H9 (cell line): ENCODE measurements around the gene FCHSD2. TPM values are rescaled to one million over a fixed set of nuclear protein-coding genes. Genes with fewer than 3 reads are reported as not detected.

Source experiments
- DNase-seq: peaks from one replicate; pipeline ENCODE4 v3.0.0-alpha.2; 2017
- H2AFZ ChIP-seq: one replicate; pipeline ENCODE4 v1.6.1; 2013; ENCODE audit warnings: mild to moderate bottlenecking, low read length, control low read depth, moderate library complexity
- H2AK5ac ChIP-seq: 2 replicates; pipeline ENCODE4 v1.6.1; 2013; ENCODE audit warnings: low read length, control low read depth, mixed read lengths; ENCODE audit not compliant: insufficient read length
- H2BK120ac ChIP-seq: one replicate; pipeline ENCODE4 v1.6.1; 2013; ENCODE audit warnings: low read depth, mild to moderate bottlenecking, low read length, control low read depth, inconsistent platforms; ENCODE audit not compliant: poor library complexity, severe bottlenecking
- H2BK12ac ChIP-seq: 2 replicates; pipeline ENCODE4 v1.6.1; 2013; ENCODE audit warnings: low read length, control low read depth, mixed read lengths, low read depth; ENCODE audit not compliant: insufficient read length
- H2BK15ac ChIP-seq: 2 replicates; pipeline ENCODE4 v1.6.1; 2013; ENCODE audit warnings: low read depth, low read length, control low read depth
- H2BK20ac ChIP-seq: one replicate; pipeline ENCODE4 v1.6.1; 2013; ENCODE audit warnings: low read depth, mild to moderate bottlenecking, low read length, control low read depth, inconsistent platforms; ENCODE audit not compliant: poor library complexity, severe bottlenecking
- H2BK5ac ChIP-seq: 2 replicates; pipeline ENCODE4 v1.6.1; 2013; ENCODE audit warnings: low read length, control low read depth, mixed read lengths; ENCODE audit not compliant: insufficient read length
- H3K14ac ChIP-seq: 2 replicates; pipeline ENCODE4 v1.6.1; 2013; ENCODE audit warnings: low read length, control low read depth; ENCODE audit not compliant: insufficient read depth
- H3K18ac ChIP-seq: 2 replicates; pipeline ENCODE4 v1.6.1; 2013; ENCODE audit warnings: low read depth, mild to moderate bottlenecking, mixed read lengths, low read length, control low read depth; ENCODE audit not compliant: insufficient read length
- H3K23ac ChIP-seq: 2 replicates; pipeline ENCODE4 v1.6.1; 2013; ENCODE audit warnings: low read length, control low read depth, mixed read lengths, low read depth; ENCODE audit not compliant: insufficient read length
- H3K23me2 ChIP-seq: 2 replicates; pipeline ENCODE4 v1.6.1; 2013; ENCODE audit warnings: low read depth, mild to moderate bottlenecking, mixed read lengths, low read length, control low read depth; ENCODE audit not compliant: insufficient read length, poor library complexity, severe bottlenecking
- H3K27ac ChIP-seq: 2 replicates; pipeline ENCODE4 v1.5.1; 2013; ENCODE audit warnings: low read length, control low read depth, mixed read lengths, low read depth; ENCODE audit not compliant: insufficient read length
- H3K27me3 ChIP-seq: 2 replicates; pipeline ENCODE4 v1.6.1; 2013; ENCODE audit warnings: low read length, control low read depth, inconsistent platforms; ENCODE audit not compliant: insufficient read depth
- H3K4ac ChIP-seq: 2 replicates; pipeline ENCODE4 v1.6.1; 2013; ENCODE audit warnings: low read depth, mild to moderate bottlenecking, control low read depth, inconsistent platforms, low read length, moderate library complexity
- H3K4me1 ChIP-seq: 2 replicates; pipeline ENCODE4 v1.6.1; 2013; ENCODE audit warnings: low read length, control low read depth, inconsistent platforms; ENCODE audit not compliant: insufficient read depth
- H3K4me2 ChIP-seq: 2 replicates; pipeline ENCODE4 v1.6.1; 2013; ENCODE audit warnings: low read length, control low read depth, mixed read lengths; ENCODE audit not compliant: insufficient read length, insufficient read depth
- H3K56ac ChIP-seq: 2 replicates; pipeline ENCODE4 v1.6.1; 2013; ENCODE audit warnings: low read depth, mild to moderate bottlenecking, mixed read lengths, low read length, control low read depth; ENCODE audit not compliant: insufficient read length
- H3K79me1 ChIP-seq: 2 replicates; pipeline ENCODE4 v1.6.1; 2013; ENCODE audit warnings: low read depth, mild to moderate bottlenecking, moderate library complexity, low read length, control low read depth, inconsistent platforms; ENCODE audit not compliant: insufficient read depth, poor library complexity, severe bottlenecking
- H3K79me2 ChIP-seq: 2 replicates; pipeline ENCODE4 v1.6.1; 2013; ENCODE audit warnings: low read length, control low read depth, inconsistent platforms; ENCODE audit not compliant: insufficient read depth
- H3K9ac ChIP-seq: 2 replicates; pipeline ENCODE4 v1.6.1; 2013; ENCODE audit warnings: low read length, control low read depth, mixed read lengths; ENCODE audit not compliant: insufficient read length; ENCODE audit errors: extremely low read depth
- H3K9me3 ChIP-seq: one replicate; pipeline ENCODE4 v1.6.1; 2013; ENCODE audit warnings: low read depth, low read length, inconsistent platforms; ENCODE audit not compliant: control insufficient read depth
- H3T11ph ChIP-seq: one replicate; pipeline ENCODE4 v1.6.1; 2013; ENCODE audit warnings: mild to moderate bottlenecking, low read length, control low read depth, inconsistent platforms
- H4K20me1 ChIP-seq: one replicate; pipeline ENCODE4 v1.6.1; 2013; ENCODE audit not compliant: control insufficient read depth, insufficient read length, insufficient read depth
- H4K5ac ChIP-seq: 2 replicates; pipeline ENCODE4 v1.6.1; 2013; ENCODE audit warnings: low read depth, mild to moderate bottlenecking, mixed read lengths, low read length, control low read depth; ENCODE audit not compliant: insufficient read length
- H4K8ac ChIP-seq: replicated peaks from 2 replicates; pipeline ENCODE4 v1.6.1; 2013; ENCODE audit warnings: low read length, control low read depth, mixed read lengths, low read depth; ENCODE audit not compliant: insufficient read length
- H4K91ac ChIP-seq: 2 replicates; pipeline ENCODE4 v1.6.1; 2013; ENCODE audit warnings: low read depth, mild to moderate bottlenecking, moderate library complexity, mixed read lengths, low read length, control low read depth; ENCODE audit not compliant: insufficient read length
- H3K27ac Mint-ChIP-seq, 3 experiments: 2 replicates in 2 of 3; 3 replicates in 1 of 3; pipeline ENCODE4 v1.8.0; 2020 to 2021; ENCODE audit warnings: mixed read lengths in 3 of 3, mild to moderate bottlenecking in 1 of 3, moderate library complexity in 1 of 3
- H3K27me3 Mint-ChIP-seq: 2 replicates; pipeline ENCODE4 v1.8.0; 2021; ENCODE audit warnings: low read depth, mild to moderate bottlenecking, moderate library complexity, mixed read lengths
- H3K36me3 Mint-ChIP-seq, 3 experiments: 2 replicates in 2 of 3; 3 replicates in 1 of 3; pipeline ENCODE4 v1.8.0; 2020 to 2021; ENCODE audit warnings: low read depth in 3 of 3, mixed read lengths in 3 of 3; ENCODE audit not compliant: insufficient read depth in 1 of 3
- H3K4me1 Mint-ChIP-seq, 2 experiments: 2 replicates each; pipeline ENCODE4 v1.8.0; 2020; ENCODE audit warnings: mixed read lengths in 2 of 2
- H3K4me3 Mint-ChIP-seq, 2 experiments: 2 replicates in 1 of 2; 3 replicates in 1 of 2; pipeline ENCODE4 v1.8.0; 2020 to 2021; ENCODE audit warnings: mild to moderate bottlenecking in 2 of 2, mixed read lengths in 2 of 2, moderate library complexity in 1 of 2
- H3K9me3 Mint-ChIP-seq, 2 experiments: 2 replicates in 1 of 2; 3 replicates in 1 of 2; pipeline ENCODE4 v1.8.0; 2020; ENCODE audit warnings: mild to moderate bottlenecking in 2 of 2, mixed read lengths in 2 of 2, moderate library complexity in 1 of 2
- total RNA-seq: library from RNA; stranded (reverse); gene quantifications from 2 replicates; pipeline ENCODE4 v1.2.1, GENCODE V29; 2021
- TF ChIP-seq, protein P1 (sequence below): fragments of 200-600 bp; sonication (generic); conservative IDR thresholded peaks from 3 replicates; pipeline ENCODE4 v1.8.0; 2021; ENCODE audit warnings: antibody characterized with exemption, mild to moderate bottlenecking

Gene FCHSD2
- total RNA-seq, 1 experiment from 2014 or later = 17.8 TPM

GRCh38 chr11:72935700-72936099 lies 206.4 kb downstream of the FCHSD2 start:
- no peak overlapping the region for H3K4me3 Mint-ChIP-seq
- no peak overlapping the region for H2BK12ac ChIP-seq
- no peak overlapping the region for H4K91ac ChIP-seq
- DNase-seq = no peak
- no peaks in the 10 kb centered on the region for H3K4me1 ChIP-seq
- no peaks in the 10 kb centered on the region for H3K79me1 ChIP-seq
- no peak overlapping the region for H2BK120ac ChIP-seq
- TF ChIP-seq, protein P1, sequence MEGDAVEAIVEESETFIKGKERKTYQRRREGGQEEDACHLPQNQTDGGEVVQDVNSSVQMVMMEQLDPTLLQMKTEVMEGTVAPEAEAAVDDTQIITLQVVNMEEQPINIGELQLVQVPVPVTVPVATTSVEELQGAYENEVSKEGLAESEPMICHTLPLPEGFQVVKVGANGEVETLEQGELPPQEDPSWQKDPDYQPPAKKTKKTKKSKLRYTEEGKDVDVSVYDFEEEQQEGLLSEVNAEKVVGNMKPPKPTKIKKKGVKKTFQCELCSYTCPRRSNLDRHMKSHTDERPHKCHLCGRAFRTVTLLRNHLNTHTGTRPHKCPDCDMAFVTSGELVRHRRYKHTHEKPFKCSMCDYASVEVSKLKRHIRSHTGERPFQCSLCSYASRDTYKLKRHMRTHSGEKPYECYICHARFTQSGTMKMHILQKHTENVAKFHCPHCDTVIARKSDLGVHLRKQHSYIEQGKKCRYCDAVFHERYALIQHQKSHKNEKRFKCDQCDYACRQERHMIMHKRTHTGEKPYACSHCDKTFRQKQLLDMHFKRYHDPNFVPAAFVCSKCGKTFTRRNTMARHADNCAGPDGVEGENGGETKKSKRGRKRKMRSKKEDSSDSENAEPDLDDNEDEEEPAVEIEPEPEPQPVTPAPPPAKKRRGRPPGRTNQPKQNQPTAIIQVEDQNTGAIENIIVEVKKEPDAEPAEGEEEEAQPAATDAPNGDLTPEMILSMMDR = no peak
- no peak overlapping the region for H3T11ph ChIP-seq
- H3K27ac Mint-ChIP-seq = no peak overlapping the region
- H2BK5ac ChIP-seq = no peak overlapping the region
- H4K5ac ChIP-seq = no peak overlapping the region
- H2BK20ac ChIP-seq = no peak overlapping the region
- H2AFZ ChIP-seq = no peak overlapping the region
- H4K8ac ChIP-seq = no peak overlapping the region
- no peaks in the 10 kb centered on the region for H3K36me3 Mint-ChIP-seq
- H3K27ac ChIP-seq = no peak overlapping the region
- H3K14ac ChIP-seq = no peak overlapping the region
- H3K27me3 Mint-ChIP-seq = no peaks in the 10 kb centered on the region
- no peak overlapping the region for H3K4ac ChIP-seq
- H3K56ac ChIP-seq = no peak overlapping the region
- H3K4me2 ChIP-seq = no peak overlapping the region
- no peak overlapping the region for H2BK15ac ChIP-seq
- no peaks in the 10 kb centered on the region for H3K9me3 Mint-ChIP-seq
- H2AK5ac ChIP-seq = no peak overlapping the region
- no peaks in the 10 kb centered on the region for H3K9me3 ChIP-seq
- no peaks in the 10 kb centered on the region for H3K23me2 ChIP-seq
- H4K20me1 ChIP-seq = no peaks in the 10 kb centered on the region
- H3K79me2 ChIP-seq = no peaks in the 10 kb centered on the region
- no peak overlapping the region for H3K18ac ChIP-seq
- H3K4me1 Mint-ChIP-seq = no peaks in the 10 kb centered on the region
- H3K23ac ChIP-seq = no peak overlapping the region
- H3K27me3 ChIP-seq = no peaks in the 10 kb centered on the region
- H3K9ac ChIP-seq = no peak overlapping the region
